ENCODE measurements around the gene TRAT1.

TRAT1 gene

DNA sequence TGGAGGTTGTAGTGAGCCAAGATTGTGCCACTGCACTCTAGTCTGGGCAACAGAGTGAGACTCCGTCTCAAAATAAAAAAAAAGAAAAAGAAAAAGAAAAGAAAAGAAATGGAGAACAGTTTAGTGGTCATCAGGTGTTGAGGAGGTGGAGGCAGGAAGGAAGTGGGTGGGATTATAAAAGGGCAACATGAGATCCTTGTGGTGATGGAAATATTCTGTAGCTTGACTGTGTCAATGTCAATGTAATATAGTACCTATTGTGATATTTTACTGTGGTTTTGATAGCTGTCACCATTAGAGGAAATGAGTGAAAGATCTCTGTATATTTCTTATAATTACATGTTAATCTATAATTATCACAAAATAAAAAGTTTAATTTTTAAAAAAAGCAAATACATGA, 60.8 kb downstream of the TRAT1 start:
- TF ChIP-seq FOXP2 (optimal IDR thresholded peaks at IDR 0.05; ENCODE audit: borderline replicate concordance, extremely low read depth, extremely low read length, insufficient read depth) (no peak), SIN3A (IDR thresholded peaks at IDR 0.05; ENCODE audit: borderline replicate concordance, insufficient read depth, low read length) (no peak), TAF1 (IDR thresholded peaks at IDR 0.05; ENCODE audit: borderline replicate concordance, insufficient read depth, low read length) (no peak), POLR2AphosphoS5 (IDR thresholded peaks at IDR 0.05; ENCODE audit: low read depth, low read length) (no peak)
- TF ChIP-seq, protein P1, sequence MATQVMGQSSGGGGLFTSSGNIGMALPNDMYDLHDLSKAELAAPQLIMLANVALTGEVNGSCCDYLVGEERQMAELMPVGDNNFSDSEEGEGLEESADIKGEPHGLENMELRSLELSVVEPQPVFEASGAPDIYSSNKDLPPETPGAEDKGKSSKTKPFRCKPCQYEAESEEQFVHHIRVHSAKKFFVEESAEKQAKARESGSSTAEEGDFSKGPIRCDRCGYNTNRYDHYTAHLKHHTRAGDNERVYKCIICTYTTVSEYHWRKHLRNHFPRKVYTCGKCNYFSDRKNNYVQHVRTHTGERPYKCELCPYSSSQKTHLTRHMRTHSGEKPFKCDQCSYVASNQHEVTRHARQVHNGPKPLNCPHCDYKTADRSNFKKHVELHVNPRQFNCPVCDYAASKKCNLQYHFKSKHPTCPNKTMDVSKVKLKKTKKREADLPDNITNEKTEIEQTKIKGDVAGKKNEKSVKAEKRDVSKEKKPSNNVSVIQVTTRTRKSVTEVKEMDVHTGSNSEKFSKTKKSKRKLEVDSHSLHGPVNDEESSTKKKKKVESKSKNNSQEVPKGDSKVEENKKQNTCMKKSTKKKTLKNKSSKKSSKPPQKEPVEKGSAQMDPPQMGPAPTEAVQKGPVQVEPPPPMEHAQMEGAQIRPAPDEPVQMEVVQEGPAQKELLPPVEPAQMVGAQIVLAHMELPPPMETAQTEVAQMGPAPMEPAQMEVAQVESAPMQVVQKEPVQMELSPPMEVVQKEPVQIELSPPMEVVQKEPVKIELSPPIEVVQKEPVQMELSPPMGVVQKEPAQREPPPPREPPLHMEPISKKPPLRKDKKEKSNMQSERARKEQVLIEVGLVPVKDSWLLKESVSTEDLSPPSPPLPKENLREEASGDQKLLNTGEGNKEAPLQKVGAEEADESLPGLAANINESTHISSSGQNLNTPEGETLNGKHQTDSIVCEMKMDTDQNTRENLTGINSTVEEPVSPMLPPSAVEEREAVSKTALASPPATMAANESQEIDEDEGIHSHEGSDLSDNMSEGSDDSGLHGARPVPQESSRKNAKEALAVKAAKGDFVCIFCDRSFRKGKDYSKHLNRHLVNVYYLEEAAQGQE (IDR thresholded peaks at IDR 0.05; ENCODE audit: insufficient read depth in 1 of 2, low read depth in 2 of 2, low read length in 2 of 2) = no peak

DNA sequence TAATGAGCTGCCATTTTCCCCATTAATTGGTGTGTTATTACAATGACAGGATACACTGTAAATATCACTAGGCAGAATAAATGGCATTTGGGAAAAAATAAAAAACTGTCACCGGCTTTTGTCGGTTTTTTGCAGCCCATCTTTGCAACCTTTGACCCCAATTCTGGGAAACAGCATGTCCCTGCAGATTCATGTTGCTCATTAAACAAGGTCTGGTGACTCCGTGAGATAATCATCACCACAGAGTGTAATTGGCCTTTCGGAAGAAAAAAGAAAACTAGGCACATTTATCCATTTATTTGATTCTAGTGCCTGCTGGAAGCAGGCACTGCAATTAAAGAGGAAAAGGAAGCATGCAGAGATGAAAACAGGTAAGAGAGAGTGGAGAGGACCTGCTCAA, 64.5 kb downstream of the TRAT1 start:
- TF ChIP-seq, protein P1 (IDR thresholded peaks at IDR 0.05; ENCODE audit: insufficient read depth in 1 of 2, low read depth in 2 of 2, low read length in 2 of 2) = no peak
- no peak for TF ChIP-seq TAF1 (IDR thresholded peaks at IDR 0.05; ENCODE audit: borderline replicate concordance, insufficient read depth, low read length)

DNA sequence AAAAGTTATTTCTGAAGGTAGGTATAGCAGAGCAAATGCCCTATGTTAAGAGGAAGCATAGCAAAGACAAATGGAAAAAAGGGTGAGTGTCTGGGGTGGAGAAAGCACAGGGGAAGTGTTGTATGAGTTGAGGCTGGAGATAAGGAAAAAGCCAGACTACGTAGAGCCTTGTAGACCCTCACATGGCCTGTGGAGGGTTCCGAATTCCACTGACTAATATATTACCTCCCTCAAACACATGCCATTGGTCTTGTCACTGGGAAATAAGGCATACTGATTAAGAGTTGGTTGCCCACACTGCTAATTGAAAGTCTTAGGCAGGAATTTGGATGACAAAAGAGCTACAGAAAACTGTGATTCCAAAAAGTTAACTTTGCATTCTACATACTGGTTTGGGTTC, 65.2 kb downstream of the TRAT1 start:
- TF ChIP-seq POLR2AphosphoS5 (IDR thresholded peaks at IDR 0.05; ENCODE audit: low read depth, low read length) (no peak), TAF1 (IDR thresholded peaks at IDR 0.05; ENCODE audit: borderline replicate concordance, insufficient read depth, low read length) (no peak), FOXP2 (optimal IDR thresholded peaks at IDR 0.05; ENCODE audit: borderline replicate concordance, extremely low read depth, extremely low read length, insufficient read depth) (no peak), SIN3A (IDR thresholded peaks at IDR 0.05; ENCODE audit: borderline replicate concordance, insufficient read depth, low read length) (no peak)
- TF ChIP-seq, protein P1 (IDR thresholded peaks at IDR 0.05; ENCODE audit: insufficient read depth in 1 of 2, low read depth in 2 of 2, low read length in 2 of 2) = no peak

DNA sequence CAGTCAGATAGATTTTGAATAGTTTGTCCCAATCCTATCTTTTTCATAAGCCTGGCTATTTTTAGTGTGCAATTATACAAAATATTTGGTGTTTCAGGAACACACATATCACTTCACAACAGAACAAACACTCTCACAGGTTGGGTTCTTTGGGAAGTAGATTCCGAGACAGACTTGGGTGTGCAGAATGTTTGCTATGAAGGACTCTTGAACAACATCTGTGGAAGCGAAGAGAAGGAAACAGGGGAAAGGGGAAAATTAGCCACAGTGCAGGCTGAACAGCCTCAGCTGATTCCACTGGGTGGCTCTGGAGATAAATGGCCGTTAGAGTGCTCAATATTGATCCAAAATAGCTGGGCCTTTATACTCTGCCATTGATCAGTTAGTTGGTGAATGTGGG, 69.2 kb downstream of the TRAT1 start:
- no peak for TF ChIP-seq POLR2AphosphoS5 (IDR thresholded peaks at IDR 0.05; ENCODE audit: low read depth, low read length)
- no peak for TF ChIP-seq SIN3A (IDR thresholded peaks at IDR 0.05; ENCODE audit: borderline replicate concordance, insufficient read depth, low read length)
- TF ChIP-seq TAF1 (IDR thresholded peaks at IDR 0.05; ENCODE audit: borderline replicate concordance, insufficient read depth, low read length) = no peak
- TF ChIP-seq, protein P1 (IDR thresholded peaks at IDR 0.05; ENCODE audit: insufficient read depth in 1 of 2, low read depth in 2 of 2, low read length in 2 of 2) = no peak
- TF ChIP-seq FOXP2 (optimal IDR thresholded peaks at IDR 0.05; ENCODE audit: borderline replicate concordance, extremely low read depth, extremely low read length, insufficient read depth) = no peak

DNA sequence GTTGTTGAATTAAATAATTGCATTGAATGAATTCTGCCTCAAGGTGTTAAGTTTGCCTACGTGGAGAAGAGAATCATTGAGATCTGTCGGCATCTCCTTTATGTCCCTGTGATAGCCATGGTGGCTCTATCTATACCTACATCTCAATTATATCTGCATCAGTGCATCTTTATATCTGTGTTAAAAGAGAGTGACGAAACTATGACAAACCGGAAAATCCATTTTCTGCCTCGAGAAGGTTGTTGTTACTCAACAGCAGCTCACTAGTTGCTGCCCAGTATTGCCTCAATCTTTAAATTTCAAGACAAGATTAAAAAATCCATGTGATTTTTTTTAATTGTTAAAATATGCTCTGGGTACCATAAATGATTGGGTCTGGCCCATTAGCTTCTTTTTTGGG, 72.4 kb downstream of the TRAT1 start:
- TF ChIP-seq, protein P1 (IDR thresholded peaks at IDR 0.05; ENCODE audit: insufficient read depth in 1 of 2, low read depth in 2 of 2, low read length in 2 of 2) = no peak
- TF ChIP-seq SIN3A (IDR thresholded peaks at IDR 0.05; ENCODE audit: borderline replicate concordance, insufficient read depth, low read length) (no peak), TAF1 (IDR thresholded peaks at IDR 0.05; ENCODE audit: borderline replicate concordance, insufficient read depth, low read length) (no peak), POLR2AphosphoS5 (IDR thresholded peaks at IDR 0.05; ENCODE audit: low read depth, low read length) (no peak), FOXP2 (optimal IDR thresholded peaks at IDR 0.05; ENCODE audit: borderline replicate concordance, extremely low read depth, extremely low read length, insufficient read depth) (no peak)

All from PFSK-1 (cell line).